Neural cell (in vitro differentiated cells): ENCODE measurements around the gene C2CD2.

Source experiments
- CTCF ChIP-seq: fragments of 450-650 bp; IDR thresholded peaks from 2 replicates; pipeline ENCODE4 v1.5.1; 2014; ENCODE audit warnings: antibody characterized with exemption, mild to moderate bottlenecking, moderate library complexity; ENCODE audit not compliant: poor library complexity, severe bottlenecking
- EP300 ChIP-seq: fragments of 450-650 bp; conservative IDR thresholded peaks from 2 replicates; pipeline ENCODE4 v1.6.1; 2014; ENCODE audit warnings: antibody characterized with exemption, mild to moderate bottlenecking, moderate library complexity; ENCODE audit not compliant: poor library complexity, severe bottlenecking
- EZH2 ChIP-seq: fragments of 200-600, 300-800 bp; shearing (Covaris generic), sonication (generic); IDR thresholded peaks from 2 replicates; pipeline ENCODE4 v1.6.1; 2014; ENCODE audit warnings: antibody characterized with exemption, low read length, borderline replicate concordance, mild to moderate bottlenecking; ENCODE audit not compliant: insufficient read depth, poor library complexity, severe bottlenecking
- MXI1 ChIP-seq: fragments of 450-650 bp; conservative IDR thresholded peaks from 2 replicates; pipeline ENCODE4 v1.6.1; 2014; ENCODE audit warnings: antibody characterized with exemption, mild to moderate bottlenecking; ENCODE audit not compliant: poor library complexity, severe bottlenecking
- REST ChIP-seq: IDR thresholded peaks from 2 replicates; pipeline ENCODE4 v1.6.1; 2012; ENCODE audit warnings: borderline replicate concordance

DNA sequence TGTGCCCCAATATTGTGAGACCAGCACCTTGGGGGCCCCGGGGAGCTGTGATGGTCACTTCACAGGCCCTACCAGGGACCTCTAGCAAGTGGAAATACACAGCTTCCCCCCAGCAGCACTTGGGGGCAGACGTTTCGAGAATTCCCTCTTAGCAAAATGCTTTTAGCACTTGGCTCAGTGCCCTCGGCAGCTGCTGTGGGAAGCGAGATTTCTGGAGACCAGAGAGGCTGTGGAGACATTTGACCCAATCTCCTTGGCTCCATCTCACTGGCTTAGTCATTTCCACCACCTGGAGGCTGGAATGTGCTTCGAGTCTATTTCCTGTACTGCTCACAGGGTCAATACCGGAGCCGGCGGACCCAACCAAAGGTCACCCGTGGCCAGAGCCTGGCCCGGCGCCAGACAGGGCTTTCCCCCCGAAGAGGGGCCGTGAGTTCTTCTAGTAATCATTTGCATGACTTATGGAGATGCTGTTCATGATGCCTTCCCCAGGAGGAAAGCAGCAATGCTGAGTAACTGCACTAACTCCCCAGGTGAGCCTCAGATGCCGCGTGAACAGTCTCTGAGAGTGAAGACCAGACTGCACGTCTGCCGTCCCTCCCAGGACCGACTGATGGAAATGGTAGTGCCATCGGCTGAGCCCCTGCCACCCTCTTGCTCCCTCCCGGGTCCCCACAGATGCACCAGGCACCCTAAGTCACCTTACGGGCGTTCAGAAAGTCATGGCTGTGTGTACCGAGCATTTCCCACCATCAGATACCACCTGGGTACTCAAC lies 4.4 kb upstream of the C2CD2 start:
- TF ChIP-seq CTCF (no peak), REST (no peak), EP300 (no peak), EZH2 (no peak), MXI1 (no peak)
